HCT116 (cell line): ENCODE measurements around the gene FITM1. TPM values are rescaled to one million over a fixed set of nuclear protein-coding genes. Genes with fewer than 3 reads are reported as not detected.

Experiments
- ATAC-seq: fragments of 200-7000 bp; cut with Tn5 transposase; 2 replicates; pipeline ENCODE4 v1.9.1; 2020; ENCODE audit warnings: mild to moderate bottlenecking, moderate library complexity
- BruUV-seq: library from RNA; stranded (reverse); fragments of 400-500 nt; replicated peaks from 2 replicates; lab custom pipeline; 2021; lab: Mats Ljungman, UMichigan
- CTCF ChIA-PET: fragments of 300-600 bp; sonication (Branson Sonifier 250); formaldehyde crosslinking; loops from one replicate; lab custom pipeline; 2021; ENCODE audit warnings: antibody characterized with exemption; lab: Charles Lee
- POLR2A ChIA-PET: fragments of 300-600, 350-600 bp; sonication (Branson Sonifier 250); formaldehyde crosslinking; loops from one replicate; lab custom pipeline; 2021; ENCODE audit warnings: antibody characterized with exemption; lab: Charles Lee
- RAD21 ChIA-PET, 2 experiments: fragments of 300-600 bp; sonication (Branson Sonifier 250); formaldehyde crosslinking; loops; one replicate each; lab custom pipeline; 2023; ENCODE audit warnings: low total read pairs in 2 of 2; ENCODE audit not compliant: uncharacterized antibody in 2 of 2, unreplicated experiment in 2 of 2, low non-redundant PET in 1 of 2; lab: Charles Lee
- DNase-seq: peaks from one replicate; pipeline ENCODE4 v3.0.0-alpha.2; 2010; ENCODE audit warnings: low read depth, low spot score
- H2AFZ ChIP-seq: fragments of 200-600 bp; shearing (Covaris generic), sonication (generic); 2 replicates; pipeline ENCODE4 v1.6.1; 2017; ENCODE audit warnings: low read depth, mixed run types, mixed read lengths, antibody characterized with exemption, low read length; ENCODE audit not compliant: poor library complexity, severe bottlenecking
- H3K27ac ChIP-seq: 2 replicates; pipeline ENCODE4 v1.5.1; 2012; ENCODE audit warnings: low read depth, low read length
- H3K27me3 ChIP-seq: fragments of 200-600 bp; sonication (generic); 2 replicates; pipeline ENCODE4 v1.6.1; 2016; ENCODE audit warnings: mixed run types, low read length, mixed read lengths; ENCODE audit not compliant: insufficient read depth
- H3K36me3 ChIP-seq, 2 experiments: fragments of 200-500 bp in 1 of 2; fragments of 200-600 bp in 1 of 2; sonication (Bioruptor generic) in 1 of 2; sonication (generic) in 1 of 2; 2 replicates each; pipeline versions ENCODE4 v1.5.1 to v1.6.1; 2014 to 2016; ENCODE audit warnings: low read length in 2 of 2, inconsistent platforms in 1 of 2, mixed read lengths in 1 of 2, mixed run types in 1 of 2; ENCODE audit not compliant: insufficient read depth in 2 of 2, control insufficient read depth in 1 of 2
- H3K4me1 ChIP-seq, 2 experiments: fragments of 200-600 bp in 1 of 2; sonication (generic) in 1 of 2; 2 replicates each; pipeline versions ENCODE4 v1.5.1 to v1.6.1; 2012 to 2017; ENCODE audit warnings: low read length in 2 of 2, inconsistent platforms in 1 of 2, mild to moderate bottlenecking in 1 of 2, mixed read lengths in 1 of 2, mixed run types in 1 of 2, moderate library complexity in 1 of 2; ENCODE audit not compliant: insufficient read depth in 2 of 2, control insufficient read depth in 1 of 2
- H3K4me2 ChIP-seq: fragments of 200-600 bp; sonication (generic); 2 replicates; pipeline ENCODE4 v1.6.1; 2017; ENCODE audit warnings: mixed run types, low read length, mixed read lengths
- H3K4me3 ChIP-seq, 2 experiments: fragments of 200-600 bp in 1 of 2; sonication (generic) in 1 of 2; replicated peaks in 1 of 2; 2 replicates each; pipeline ENCODE4 v1.5.1; 2011 to 2016; ENCODE audit warnings: low read length in 2 of 2, control low read depth in 1 of 2, low read depth in 1 of 2, mild to moderate bottlenecking in 1 of 2, mixed read lengths in 1 of 2, mixed run types in 1 of 2
- H3K79me2 ChIP-seq: fragments of 200-600 bp; sonication (generic); 2 replicates; pipeline ENCODE4 v1.6.1; 2017; ENCODE audit warnings: mild to moderate bottlenecking, mixed run types, low read length, moderate library complexity, mixed read lengths; ENCODE audit not compliant: insufficient read depth
- H3K9ac ChIP-seq: fragments of 200-600 bp; sonication (generic); 2 replicates; pipeline ENCODE4 v1.6.1; 2016; ENCODE audit warnings: low read length, mixed read lengths
- H3K9me2 ChIP-seq: fragments of 200-600 bp; sonication (generic), shearing (Covaris generic); 2 replicates; pipeline ENCODE4 v1.6.1; 2017; ENCODE audit warnings: mixed run types, mild to moderate bottlenecking, moderate library complexity; ENCODE audit not compliant: insufficient read depth
- H3K9me3 ChIP-seq, 2 experiments: fragments of 200-500 bp in 1 of 2; fragments of 200-600 bp in 1 of 2; sonication (Bioruptor generic) in 1 of 2; sonication (generic) in 1 of 2; 2 replicates each; pipeline ENCODE4 v1.6.1; 2014 to 2017; ENCODE audit warnings: low read length in 2 of 2, mixed read lengths in 2 of 2, inconsistent platforms in 1 of 2, low read depth in 1 of 2, mild to moderate bottlenecking in 1 of 2, mixed run types in 1 of 2, moderate library complexity in 1 of 2; ENCODE audit not compliant: control insufficient read depth in 1 of 2, insufficient read depth in 1 of 2
- H4K20me1 ChIP-seq: fragments of 200-600 bp; sonication (generic), shearing (Covaris generic); 2 replicates; pipeline ENCODE4 v1.6.1; 2017; ENCODE audit warnings: mixed run types, mild to moderate bottlenecking, moderate library complexity; ENCODE audit not compliant: insufficient read depth
- CBX3 ChIP-seq: IDR thresholded peaks from 2 replicates; pipeline ENCODE4 v1.6.1; 2012; ENCODE audit warnings: low read depth
- EGR1 ChIP-seq: IDR thresholded peaks from 2 replicates; pipeline ENCODE4 v1.6.1; 2012; ENCODE audit warnings: low read depth
- ELF1 ChIP-seq: IDR thresholded peaks from 2 replicates; pipeline ENCODE4 v1.6.1; 2012; ENCODE audit warnings: low read depth, borderline replicate concordance
- EZH2 ChIP-seq: fragments of 200-600 bp; sonication (generic); IDR thresholded peaks from 2 replicates; pipeline ENCODE4 v1.6.1; 2017; ENCODE audit warnings: antibody characterized with exemption, mixed run types
- EZH2phosphoT487 ChIP-seq: fragments of 200-600 bp; IDR thresholded peaks from 2 replicates; pipeline ENCODE4 v1.6.1; 2018; ENCODE audit warnings: antibody characterized with exemption, borderline replicate concordance
- FOSL1 ChIP-seq: IDR thresholded peaks from 2 replicates; pipeline ENCODE4 v1.6.1; 2012; ENCODE audit warnings: low read depth
- JUND ChIP-seq: IDR thresholded peaks from 2 replicates; pipeline ENCODE4 v1.6.1; 2012
- POLR2AphosphoS5 ChIP-seq: IDR thresholded peaks from 2 replicates; pipeline ENCODE4 v1.6.1; 2011; ENCODE audit warnings: mild to moderate bottlenecking, low read depth, low read length, moderate library complexity
- SP1 ChIP-seq: IDR thresholded peaks from 2 replicates; pipeline ENCODE4 v1.6.1; 2012; ENCODE audit warnings: low read depth
- SRF ChIP-seq: IDR thresholded peaks from 2 replicates; pipeline ENCODE4 v1.6.1; 2012; ENCODE audit warnings: low read depth
- TCF7L2 ChIP-seq: IDR thresholded peaks from 2 replicates; pipeline ENCODE4 v1.7.0; 2011; ENCODE audit warnings: borderline replicate concordance, inconsistent platforms; ENCODE audit not compliant: insufficient read depth, insufficient read length; ENCODE audit errors: extremely low read depth
- YY1 ChIP-seq: IDR thresholded peaks from 2 replicates; pipeline ENCODE4 v1.6.1; 2011; ENCODE audit warnings: low read length, low read depth, moderate library complexity, mild to moderate bottlenecking; ENCODE audit not compliant: insufficient replicate concordance; ENCODE audit errors: extremely low read depth
- ZFX ChIP-seq: fragments of 450-650 bp; IDR thresholded peaks from 2 replicates; pipeline ENCODE4 v1.6.1; 2017
- ZNF274 ChIP-seq: fragments of 200-500 bp; sonication (Bioruptor generic); IDR thresholded peaks from 2 replicates; pipeline ENCODE4 v1.6.1; 2014; ENCODE audit warnings: mild to moderate bottlenecking, low read depth, low read length, inconsistent platforms
- intact Hi-C: fragments of 100-400 bp; cut with micrococcal nuclease; formaldehyde crosslinking; loops from 2 replicates; pipeline ENCODE4 v1.10.0; 2022
- total RNA-seq: library from RNA; stranded (reverse); gene quantifications from one replicate; pipeline ENCODE4 v1.2.1, GENCODE V29; 2021; ENCODE audit not compliant: unreplicated experiment
- TF ChIP-seq, protein P1 (sequence below), 3 experiments: fragments of 200-600 bp in 1 of 3; sonication (generic) in 1 of 3; IDR thresholded peaks in 2 of 3; conservative IDR thresholded peaks in 1 of 3; 2 replicates each; pipeline ENCODE4 v1.5.1; 2012 to 2017; ENCODE audit warnings: low read depth in 2 of 3, low read length in 2 of 3, antibody characterized with exemption in 1 of 3, borderline replicate concordance in 1 of 3, control low read depth in 1 of 3, mild to moderate bottlenecking in 1 of 3, mixed read lengths in 1 of 3, mixed run types in 1 of 3, moderate library complexity in 1 of 3; ENCODE audit not compliant: insufficient read depth in 1 of 3
- TF ChIP-seq, protein P2 (sequence below): IDR thresholded peaks from 2 replicates; pipeline ENCODE4 v1.6.1; 2012; ENCODE audit warnings: low read depth
- TF ChIP-seq, protein P3 (sequence below): IDR thresholded peaks from 2 replicates; pipeline ENCODE4 v1.6.1; 2012
- TF ChIP-seq, protein P4 (sequence below): IDR thresholded peaks from 2 replicates; pipeline ENCODE4 v1.6.1; 2011; ENCODE audit warnings: mild to moderate bottlenecking, low read length, moderate library complexity; ENCODE audit not compliant: insufficient replicate concordance; ENCODE audit errors: extremely low read depth

Gene FITM1
- total RNA-seq, 1 experiment from 2014 or later: 0.81 TPM

DNA sequence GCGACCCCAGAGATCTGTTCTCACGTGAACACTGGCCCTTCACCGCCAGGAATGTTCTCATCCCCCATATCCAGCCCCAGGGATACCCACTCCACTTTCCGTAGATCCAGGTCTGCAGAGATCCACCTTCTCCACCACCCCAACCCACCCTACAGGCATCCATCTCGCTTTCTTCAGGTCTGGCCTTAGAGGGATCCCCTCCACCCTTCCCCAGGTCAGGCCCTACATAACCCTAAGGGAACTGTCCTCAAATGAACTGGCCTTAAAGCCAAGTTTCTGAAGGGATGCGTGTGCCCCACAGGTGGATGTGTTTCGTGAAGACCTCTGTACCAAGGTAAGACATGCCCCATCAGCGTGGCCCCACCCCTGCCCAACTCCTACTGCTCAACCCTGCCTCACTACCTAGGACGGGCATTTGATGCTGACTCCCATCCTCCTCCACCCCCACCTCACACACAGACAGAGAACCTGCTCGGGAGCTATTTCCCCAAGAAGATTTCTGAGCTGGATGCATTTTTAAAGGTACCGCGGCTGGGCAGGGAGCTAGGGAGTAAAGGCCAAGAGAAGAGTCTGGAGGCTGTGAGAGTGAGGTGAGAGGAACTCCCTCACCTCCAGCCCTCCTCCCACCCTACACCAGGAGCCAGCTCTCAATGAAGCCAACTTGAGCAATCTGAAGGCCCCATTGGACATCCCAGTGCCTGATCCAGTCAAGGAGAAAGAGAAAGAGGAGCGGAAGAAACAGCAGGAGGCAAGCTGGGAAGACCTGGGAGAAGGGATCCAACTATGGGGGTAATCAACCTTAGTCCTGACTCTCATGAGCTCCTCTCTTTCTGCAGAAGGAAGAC, 6.4 kb downstream of the FITM1 start:
- no peak overlapping the region for H2AFZ ChIP-seq
- no peaks in the 10 kb centered on the region for H3K9me3 ChIP-seq
- intact Hi-C loops: no loop called here
- BruUV-seq: no TSS peak
- ChIA-PET RAD21 (interaction anchor here in 1 of 2 experiments (1.2 to 1.5 kb wide), 2 partner anchors 10 to 23 kb away, joined by 4 to 5 read pairs; partner anchors contain the start of genes DCAF11 and NRL), CTCF (interaction anchor here (0.7 to 1.4 kb wide), 6 partner anchors 10 to 79 kb away, joined by 3 to 7 read pairs (median 4); partner anchors contain the start of gene IRF9), POLR2A (interaction anchor here (0.7 to 2.2 kb wide), 6 partner anchors 10 to 43 kb away, joined by 3 to 24 read pairs (median 6); partner anchors contain the start of genes DCAF11, NRL, PCK2 and PSME2)
- H3K27ac ChIP-seq: peak overlapping the region; percentile 96
- peak overlapping the region; percentile 85 for H3K4me2 ChIP-seq
- ATAC-seq (no peak), DNase-seq (no peak)
- H4K20me1 ChIP-seq: no peaks in the 10 kb centered on the region
- TF ChIP-seq, protein P1, sequence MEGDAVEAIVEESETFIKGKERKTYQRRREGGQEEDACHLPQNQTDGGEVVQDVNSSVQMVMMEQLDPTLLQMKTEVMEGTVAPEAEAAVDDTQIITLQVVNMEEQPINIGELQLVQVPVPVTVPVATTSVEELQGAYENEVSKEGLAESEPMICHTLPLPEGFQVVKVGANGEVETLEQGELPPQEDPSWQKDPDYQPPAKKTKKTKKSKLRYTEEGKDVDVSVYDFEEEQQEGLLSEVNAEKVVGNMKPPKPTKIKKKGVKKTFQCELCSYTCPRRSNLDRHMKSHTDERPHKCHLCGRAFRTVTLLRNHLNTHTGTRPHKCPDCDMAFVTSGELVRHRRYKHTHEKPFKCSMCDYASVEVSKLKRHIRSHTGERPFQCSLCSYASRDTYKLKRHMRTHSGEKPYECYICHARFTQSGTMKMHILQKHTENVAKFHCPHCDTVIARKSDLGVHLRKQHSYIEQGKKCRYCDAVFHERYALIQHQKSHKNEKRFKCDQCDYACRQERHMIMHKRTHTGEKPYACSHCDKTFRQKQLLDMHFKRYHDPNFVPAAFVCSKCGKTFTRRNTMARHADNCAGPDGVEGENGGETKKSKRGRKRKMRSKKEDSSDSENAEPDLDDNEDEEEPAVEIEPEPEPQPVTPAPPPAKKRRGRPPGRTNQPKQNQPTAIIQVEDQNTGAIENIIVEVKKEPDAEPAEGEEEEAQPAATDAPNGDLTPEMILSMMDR (IDR thresholded peaks at IDR 0.05 in 2 of 3, conservative IDR thresholded peaks at IDR 0.05 in 1 of 3; ENCODE audit: borderline replicate concordance in 1 of 3, insufficient read depth in 1 of 3, low read depth in 2 of 3, low read length in 2 of 3): no peak
- TF ChIP-seq TCF7L2: no peak
- no peak for TF ChIP-seq EZH2
- TF ChIP-seq CBX3: no peak
- TF ChIP-seq YY1: no peak
- TF ChIP-seq POLR2AphosphoS5: no peak
- TF ChIP-seq FOSL1: no peak
- no peak for TF ChIP-seq SP1
- TF ChIP-seq EZH2phosphoT487: no peak
- TF ChIP-seq, protein P2, sequence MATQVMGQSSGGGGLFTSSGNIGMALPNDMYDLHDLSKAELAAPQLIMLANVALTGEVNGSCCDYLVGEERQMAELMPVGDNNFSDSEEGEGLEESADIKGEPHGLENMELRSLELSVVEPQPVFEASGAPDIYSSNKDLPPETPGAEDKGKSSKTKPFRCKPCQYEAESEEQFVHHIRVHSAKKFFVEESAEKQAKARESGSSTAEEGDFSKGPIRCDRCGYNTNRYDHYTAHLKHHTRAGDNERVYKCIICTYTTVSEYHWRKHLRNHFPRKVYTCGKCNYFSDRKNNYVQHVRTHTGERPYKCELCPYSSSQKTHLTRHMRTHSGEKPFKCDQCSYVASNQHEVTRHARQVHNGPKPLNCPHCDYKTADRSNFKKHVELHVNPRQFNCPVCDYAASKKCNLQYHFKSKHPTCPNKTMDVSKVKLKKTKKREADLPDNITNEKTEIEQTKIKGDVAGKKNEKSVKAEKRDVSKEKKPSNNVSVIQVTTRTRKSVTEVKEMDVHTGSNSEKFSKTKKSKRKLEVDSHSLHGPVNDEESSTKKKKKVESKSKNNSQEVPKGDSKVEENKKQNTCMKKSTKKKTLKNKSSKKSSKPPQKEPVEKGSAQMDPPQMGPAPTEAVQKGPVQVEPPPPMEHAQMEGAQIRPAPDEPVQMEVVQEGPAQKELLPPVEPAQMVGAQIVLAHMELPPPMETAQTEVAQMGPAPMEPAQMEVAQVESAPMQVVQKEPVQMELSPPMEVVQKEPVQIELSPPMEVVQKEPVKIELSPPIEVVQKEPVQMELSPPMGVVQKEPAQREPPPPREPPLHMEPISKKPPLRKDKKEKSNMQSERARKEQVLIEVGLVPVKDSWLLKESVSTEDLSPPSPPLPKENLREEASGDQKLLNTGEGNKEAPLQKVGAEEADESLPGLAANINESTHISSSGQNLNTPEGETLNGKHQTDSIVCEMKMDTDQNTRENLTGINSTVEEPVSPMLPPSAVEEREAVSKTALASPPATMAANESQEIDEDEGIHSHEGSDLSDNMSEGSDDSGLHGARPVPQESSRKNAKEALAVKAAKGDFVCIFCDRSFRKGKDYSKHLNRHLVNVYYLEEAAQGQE: no peak
- no peak for TF ChIP-seq ZNF274
- TF ChIP-seq ZFX: no peak
- TF ChIP-seq SRF: no peak
- no peak for TF ChIP-seq ELF1
- TF ChIP-seq, protein P3, sequence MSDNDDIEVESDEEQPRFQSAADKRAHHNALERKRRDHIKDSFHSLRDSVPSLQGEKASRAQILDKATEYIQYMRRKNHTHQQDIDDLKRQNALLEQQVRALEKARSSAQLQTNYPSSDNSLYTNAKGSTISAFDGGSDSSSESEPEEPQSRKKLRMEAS: no peak
- no peak for TF ChIP-seq JUND
- TF ChIP-seq, protein P4, sequence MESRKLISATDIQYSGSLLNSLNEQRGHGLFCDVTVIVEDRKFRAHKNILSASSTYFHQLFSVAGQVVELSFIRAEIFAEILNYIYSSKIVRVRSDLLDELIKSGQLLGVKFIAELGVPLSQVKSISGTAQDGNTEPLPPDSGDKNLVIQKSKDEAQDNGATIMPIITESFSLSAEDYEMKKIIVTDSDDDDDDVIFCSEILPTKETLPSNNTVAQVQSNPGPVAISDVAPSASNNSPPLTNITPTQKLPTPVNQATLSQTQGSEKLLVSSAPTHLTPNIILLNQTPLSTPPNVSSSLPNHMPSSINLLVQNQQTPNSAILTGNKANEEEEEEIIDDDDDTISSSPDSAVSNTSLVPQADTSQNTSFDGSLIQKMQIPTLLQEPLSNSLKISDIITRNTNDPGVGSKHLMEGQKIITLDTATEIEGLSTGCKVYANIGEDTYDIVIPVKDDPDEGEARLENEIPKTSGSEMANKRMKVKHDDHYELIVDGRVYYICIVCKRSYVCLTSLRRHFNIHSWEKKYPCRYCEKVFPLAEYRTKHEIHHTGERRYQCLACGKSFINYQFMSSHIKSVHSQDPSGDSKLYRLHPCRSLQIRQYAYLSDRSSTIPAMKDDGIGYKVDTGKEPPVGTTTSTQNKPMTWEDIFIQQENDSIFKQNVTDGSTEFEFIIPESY: no peak
- no peak for TF ChIP-seq EGR1
- H3K4me1 ChIP-seq: peaks cover 20 to 40% of the 10 kb centered on the region in 2 experiments
- no peaks in the 10 kb centered on the region for H3K27me3 ChIP-seq
- no peaks in the 10 kb centered on the region for H3K9me2 ChIP-seq
- peak overlapping the region; percentile 71 to 94 for H3K4me3 ChIP-seq
- peak overlapping the region; percentile 89 for H3K9ac ChIP-seq
- peaks cover 41% of the 10 kb centered on the region for H3K79me2 ChIP-seq
- peaks cover 16 to 21% of the 10 kb centered on the region in 2 experiments for H3K36me3 ChIP-seq
